Bronchial epithelial cell (primary cell): ENCODE measurements around the gene FAM184B. TPM values are rescaled to one million over a fixed set of nuclear protein-coding genes. Genes with fewer than 3 reads are reported as not detected.
A peak's percentile ranks its signal among the peaks of the same experiment; 100 is the strongest.

Experiments
- DNase-seq: peaks from one replicate; pipeline ENCODE4 v3.0.0-alpha.2; 2010; ENCODE audit warnings: low read depth
- FAIRE-seq: peaks from 2 replicates; lab custom pipeline; 2011; peaks lifted over from hg19 to GRCh38; lab: Jason Lieb, UNC
- H3K27me3 ChIP-seq: 2 replicates; pipeline ENCODE4 v1.5.1; 2011; ENCODE audit warnings: low read length; ENCODE audit not compliant: control insufficient read depth, insufficient read depth
- H3K36me3 ChIP-seq: 2 replicates; pipeline ENCODE4 v1.5.1; 2011; ENCODE audit warnings: low read length; ENCODE audit not compliant: control insufficient read depth, insufficient read depth
- H3K4me3 ChIP-seq: 2 replicates; pipeline ENCODE4 v1.5.1; 2011; ENCODE audit warnings: mild to moderate bottlenecking, low read depth, low read length, control low read depth
- CTCF ChIP-seq: IDR thresholded peaks from 2 replicates; pipeline ENCODE4 v1.5.1; 2011; ENCODE audit warnings: mild to moderate bottlenecking, moderate library complexity, low read length, control low read depth, inconsistent platforms; ENCODE audit not compliant: insufficient read depth, severe bottlenecking
- total RNA-seq: library from RNA; depleted of rRNA; stranded (reverse); fragments of >200 nt; gene quantifications from 2 replicates; pipeline ENCODE4 v1.2.1, GENCODE V29; 2014

FAM184B gene
- total RNA-seq: not detected in 2 replicates

GRCh38 chr4:17781300-17782287 lies at the start of gene FAM184B:
TSS of gene FAM184B (minus strand) at chr4:17781621. CDS start at chr4:17781299, 322 bp downstream.
- Histone ChIP-seq H3K27me3 (peaks cover 9% of the 10 kb centered on the region), H3K36me3 (no peaks in the 10 kb centered on the region), H3K4me3 (peak within 1 kb of the TSS; percentile 32)
- no peak for TF ChIP-seq CTCF
- FAIRE-seq (no peak), DNase-seq (no peak)

- no peak for DNase-seq
- Histone ChIP-seq H3K27me3 (no peaks in the 10 kb centered on the region), H3K4me3 (no peak overlapping the region), H3K36me3 (no peaks in the 10 kb centered on the region)
- TF ChIP-seq CTCF: no peak
- FAIRE-seq: no peak
Observed at GRCh38 chr4:17823871-17824669, 42.6 kb upstream of the FAM184B start.

- FAIRE-seq (no peak), DNase-seq (peak; percentile 63)
- peak; percentile 40 for TF ChIP-seq CTCF
- Histone ChIP-seq H3K27me3 (no peaks in the 10 kb centered on the region), H3K4me3 (no peak overlapping the region), H3K36me3 (no peaks in the 10 kb centered on the region)
Observed at GRCh38 chr4:17817027-17817426, 35.6 kb upstream of the FAM184B start.

- Histone ChIP-seq H3K36me3 (no peaks in the 10 kb centered on the region), H3K27me3 (no peaks in the 10 kb centered on the region), H3K4me3 (no peak overlapping the region)
- TF ChIP-seq CTCF: no peak
- no peak for FAIRE-seq
- no peak for DNase-seq
Observed at GRCh38 chr4:17816142-17816541, 34.7 kb upstream of the FAM184B start.

- no peak for TF ChIP-seq CTCF
- FAIRE-seq: no peak
- H3K36me3 ChIP-seq: no peaks in the 10 kb centered on the region
- no peaks in the 10 kb centered on the region for H3K27me3 ChIP-seq
- H3K4me3 ChIP-seq: no peak overlapping the region
- no peak for DNase-seq
Observed at GRCh38 chr4:17814140-17814539, 32.7 kb upstream of the FAM184B start.
